GM21529 (cell line): ENCODE measurements around the gene PNMT.

Source experiments
- ATAC-seq: cut with Tn5 transposase; IDR thresholded peaks from one replicate; pipeline ENCODE4 v1.9.1; 2021; ENCODE audit not compliant: unreplicated experiment

PNMT gene

DNA sequence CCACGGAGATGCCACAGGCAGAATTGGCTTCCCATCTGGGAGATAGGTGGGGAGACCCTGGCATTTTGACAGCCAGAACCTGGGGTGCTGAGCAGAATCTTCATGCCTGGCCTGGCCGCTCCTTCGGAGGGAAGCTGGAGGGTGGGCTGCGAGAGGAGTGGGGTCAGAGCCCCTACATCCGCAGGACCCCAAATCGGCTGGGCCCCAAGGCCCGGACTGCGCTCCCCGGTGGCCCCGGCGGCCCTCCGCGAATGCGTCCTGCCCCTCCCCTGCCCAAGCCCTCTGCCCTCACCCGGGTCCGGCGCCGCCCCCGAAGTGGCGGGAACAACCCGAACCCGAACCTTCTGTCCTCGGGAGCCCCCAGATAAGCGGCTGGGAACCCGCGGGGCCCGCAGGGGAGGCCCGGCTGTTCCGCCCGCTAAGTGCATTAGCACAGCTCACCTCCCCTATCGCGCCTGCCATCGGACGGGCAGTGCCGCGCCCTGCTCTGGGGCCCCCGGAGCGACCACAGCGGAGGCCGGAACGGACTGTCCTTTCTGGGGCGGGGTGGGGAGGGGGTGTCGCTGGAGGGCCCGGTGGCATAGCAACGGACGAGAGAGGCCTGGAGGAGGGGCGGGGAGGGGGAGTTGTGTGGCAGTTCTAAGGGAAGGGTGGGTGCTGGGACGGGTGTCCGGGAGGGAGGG is 850 bp upstream of the PNMT start:
- ATAC-seq = no peak

DNA sequence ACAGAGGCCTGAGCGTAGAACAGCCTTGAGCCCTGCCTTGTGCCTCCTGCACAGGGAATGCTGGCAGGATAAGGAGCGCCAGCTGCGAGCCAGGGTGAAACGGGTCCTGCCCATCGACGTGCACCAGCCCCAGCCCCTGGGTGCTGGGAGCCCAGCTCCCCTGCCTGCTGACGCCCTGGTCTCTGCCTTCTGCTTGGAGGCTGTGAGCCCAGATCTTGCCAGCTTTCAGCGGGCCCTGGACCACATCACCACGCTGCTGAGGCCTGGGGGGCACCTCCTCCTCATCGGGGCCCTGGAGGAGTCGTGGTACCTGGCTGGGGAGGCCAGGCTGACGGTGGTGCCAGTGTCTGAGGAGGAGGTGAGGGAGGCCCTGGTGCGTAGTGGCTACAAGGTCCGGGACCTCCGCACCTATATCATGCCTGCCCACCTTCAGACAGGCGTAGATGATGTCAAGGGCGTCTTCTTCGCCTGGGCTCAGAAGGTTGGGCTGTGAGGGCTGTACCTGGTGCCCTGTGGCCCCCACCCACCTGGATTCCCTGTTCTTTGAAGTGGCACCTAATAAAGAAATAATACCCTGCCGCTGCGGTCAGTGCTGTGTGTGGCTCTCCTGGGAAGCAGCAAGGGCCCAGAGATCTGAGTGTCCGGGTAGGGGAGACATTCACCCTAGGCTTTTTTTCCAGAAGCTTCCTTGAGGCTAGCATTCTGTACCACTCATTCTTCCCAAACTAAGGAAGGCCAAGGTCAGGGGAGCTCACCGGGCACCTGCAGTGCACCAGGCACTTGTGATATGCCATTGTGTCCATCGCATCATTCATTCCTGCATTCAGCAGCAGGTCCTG is 1.9 kb downstream of the PNMT start:
- ATAC-seq = no peak

- ATAC-seq = no peak
These were observed 2.5 kb downstream of the PNMT start for GRCh38 chr17:39670746-39671145.

DNA sequence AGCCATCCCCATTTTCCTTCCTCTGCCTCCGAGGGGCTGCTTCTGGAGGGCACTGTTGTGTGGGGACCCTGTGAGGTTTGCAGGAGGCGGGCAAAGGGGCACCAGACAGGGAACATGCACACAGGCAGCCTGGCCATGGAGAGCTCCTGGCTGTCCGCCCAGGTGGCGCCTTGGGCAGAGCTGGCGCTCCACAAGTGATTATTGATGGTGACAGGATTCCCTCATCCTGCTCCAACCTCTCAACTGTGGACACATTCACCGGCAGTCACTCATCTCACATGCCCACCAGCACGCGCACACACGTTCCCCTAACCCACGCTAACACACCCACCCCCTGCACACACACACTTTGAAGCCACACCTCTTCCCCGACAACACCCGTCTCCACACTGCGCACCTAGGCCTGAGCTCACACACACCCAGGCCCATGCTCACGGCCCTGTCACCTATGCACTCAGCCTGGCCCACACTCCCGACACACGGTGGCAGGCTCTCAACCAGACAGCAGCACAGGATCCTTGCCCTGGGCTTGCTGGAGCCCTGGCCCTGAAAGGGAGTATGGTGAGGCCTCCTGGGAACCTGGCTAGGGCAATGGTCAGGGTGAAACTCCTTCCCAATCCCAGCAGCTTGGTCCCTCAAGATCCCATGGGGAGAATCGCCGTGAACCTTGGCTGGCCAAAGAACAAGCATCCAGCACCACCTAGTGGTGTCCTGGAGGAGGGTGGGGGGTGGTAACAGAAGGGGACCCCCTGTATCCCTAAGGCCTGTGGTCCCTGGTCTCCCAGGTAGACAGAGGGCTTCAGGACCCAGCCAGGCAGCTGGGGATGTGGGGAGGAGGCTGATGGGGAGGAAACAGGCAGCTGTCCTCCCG is 3.6 kb downstream of the PNMT start:
- no peak for ATAC-seq

DNA sequence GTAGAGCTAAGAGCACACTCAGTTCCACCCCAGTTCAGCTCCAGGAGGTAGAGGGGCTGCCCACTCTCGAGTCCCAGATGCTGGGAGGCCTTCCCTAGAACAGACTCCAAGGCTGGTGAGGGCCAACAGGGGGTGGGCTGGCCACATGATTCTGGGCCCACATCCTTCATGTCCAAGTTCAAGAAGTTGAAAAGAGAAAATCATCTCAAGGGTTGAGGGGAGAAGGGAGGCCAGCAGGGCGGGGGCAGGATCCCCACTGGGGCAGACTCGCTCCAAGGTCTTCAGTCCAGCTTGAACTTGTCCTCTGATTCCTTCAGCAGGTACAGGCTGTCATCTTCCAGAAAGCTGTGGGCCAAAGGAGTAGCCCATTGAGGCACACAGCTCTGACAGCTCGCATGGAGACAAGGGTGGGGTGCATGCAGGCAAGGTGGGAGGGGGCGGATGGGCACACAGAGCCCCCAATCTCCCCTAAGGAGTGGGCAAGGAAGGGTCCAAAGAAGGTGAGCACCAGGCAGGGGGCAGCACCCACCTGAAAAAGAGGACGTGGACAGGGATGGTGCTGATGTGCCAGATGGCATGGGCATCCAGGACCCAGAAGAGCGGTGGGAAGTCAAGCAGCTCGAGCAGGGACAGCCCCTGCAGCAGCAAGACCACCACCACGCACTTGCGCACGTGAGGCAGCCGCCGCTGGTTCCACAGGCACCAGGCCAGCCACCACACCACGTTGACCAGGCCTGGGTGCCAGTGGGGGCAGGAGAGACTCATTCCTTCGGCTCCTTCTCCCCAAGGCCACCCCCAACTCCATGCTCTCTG is 4.5 kb downstream of the PNMT start:
- no peak for ATAC-seq

GRCh38 chr17:39673335-39674081 is 5.3 kb downstream of the PNMT start:
- ATAC-seq = no peak

DNA sequence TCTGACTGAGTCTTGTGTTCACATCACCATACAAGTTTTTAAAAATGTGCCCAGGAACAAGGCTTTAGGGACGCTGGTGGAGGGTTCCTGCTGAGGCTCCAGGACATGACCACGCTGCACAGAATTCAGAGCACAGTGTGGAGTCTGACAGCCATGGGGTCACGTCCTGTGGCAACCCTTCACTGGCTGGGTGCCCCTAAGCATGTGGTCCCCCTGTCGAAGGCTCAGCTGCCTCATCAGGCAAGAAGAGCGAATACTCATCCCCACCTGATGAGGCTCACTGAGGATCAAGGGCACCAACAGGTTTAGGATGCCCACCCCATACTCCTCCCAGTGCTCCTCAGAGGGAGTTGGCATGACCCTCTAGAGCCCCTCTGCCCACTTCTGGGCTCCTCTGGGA is 5.9 kb downstream of the PNMT start:
- no peak for ATAC-seq

- ATAC-seq = no peak
These were observed 6.6 kb downstream of the PNMT start for GRCh38 chr17:39674702-39675389.

GRCh38 chr17:39675390-39676082 is 7.3 kb downstream of the PNMT start:
- no peak for ATAC-seq

DNA sequence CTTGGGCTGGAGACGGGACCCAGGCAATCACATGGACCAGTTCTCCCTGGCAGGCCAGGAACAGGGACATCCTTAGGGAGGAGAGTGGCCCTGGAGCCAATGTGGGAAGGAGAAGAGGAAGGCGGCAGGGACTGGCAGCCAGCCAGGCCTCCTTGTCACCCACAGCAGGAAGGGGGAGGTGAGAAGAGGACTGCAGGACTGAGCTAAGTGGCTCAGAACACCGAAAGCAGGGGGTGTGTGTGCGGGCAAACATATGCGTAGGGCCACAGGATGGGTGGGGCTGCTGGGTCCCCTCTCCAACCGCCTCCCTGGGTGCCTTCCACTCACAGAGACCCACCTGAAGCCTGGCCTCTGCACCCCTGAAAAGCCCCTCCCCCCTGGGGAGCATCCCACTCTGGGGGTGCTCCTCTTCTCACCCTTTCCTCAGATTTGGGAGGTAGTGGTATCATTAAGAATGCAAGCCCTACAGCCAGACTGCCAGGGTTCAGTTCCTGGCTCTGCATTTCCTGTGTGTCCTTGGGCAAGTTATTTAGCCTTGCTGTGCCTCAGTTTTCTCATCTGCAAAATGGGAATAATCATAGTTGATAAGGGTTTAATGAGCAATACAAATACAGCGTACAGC is 8.1 kb downstream of the PNMT start:
- peak; percentile 48 for ATAC-seq

GRCh38 chr17:39677072-39677471 is 8.8 kb downstream of the PNMT start:
- ATAC-seq = no peak

DNA sequence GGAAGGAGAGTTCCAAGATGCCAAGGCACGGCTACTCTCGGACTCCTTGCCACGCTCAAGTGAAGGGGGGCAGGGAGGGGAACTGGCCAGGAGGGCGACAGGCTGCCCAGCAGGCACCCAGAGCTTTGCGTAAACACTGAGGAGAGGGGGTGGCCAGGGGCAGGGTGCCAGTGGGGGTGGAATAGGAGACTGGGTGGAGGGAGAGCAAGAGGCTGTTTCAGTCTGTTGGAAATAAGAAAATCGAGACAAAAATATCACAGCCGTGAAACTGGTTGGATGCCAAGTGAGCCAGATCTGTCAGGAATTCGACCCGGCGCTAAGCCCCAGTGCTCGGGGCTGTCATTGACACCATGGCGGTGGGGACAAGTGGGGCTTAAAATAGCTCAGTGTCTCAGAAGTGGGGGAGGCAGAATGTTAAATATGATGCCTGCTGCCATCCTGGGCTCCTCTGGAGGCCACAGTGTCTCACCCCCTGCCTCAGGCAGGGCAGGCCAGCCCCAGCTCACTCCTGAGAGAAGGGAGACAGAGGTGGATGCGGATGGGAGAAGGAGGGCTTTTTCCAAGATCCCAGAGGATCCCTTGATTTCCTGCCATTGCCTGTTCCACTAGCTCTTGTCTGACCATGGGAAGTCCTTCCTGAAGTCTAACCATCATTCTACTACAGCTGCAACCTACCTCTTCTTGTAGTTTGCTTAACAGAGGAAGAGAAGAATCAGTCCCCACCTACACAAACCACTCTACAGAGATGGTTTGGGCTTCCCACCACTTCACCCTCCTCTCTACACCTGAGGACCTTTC is 9.5 kb downstream of the PNMT start:
- ATAC-seq = no peak

DNA sequence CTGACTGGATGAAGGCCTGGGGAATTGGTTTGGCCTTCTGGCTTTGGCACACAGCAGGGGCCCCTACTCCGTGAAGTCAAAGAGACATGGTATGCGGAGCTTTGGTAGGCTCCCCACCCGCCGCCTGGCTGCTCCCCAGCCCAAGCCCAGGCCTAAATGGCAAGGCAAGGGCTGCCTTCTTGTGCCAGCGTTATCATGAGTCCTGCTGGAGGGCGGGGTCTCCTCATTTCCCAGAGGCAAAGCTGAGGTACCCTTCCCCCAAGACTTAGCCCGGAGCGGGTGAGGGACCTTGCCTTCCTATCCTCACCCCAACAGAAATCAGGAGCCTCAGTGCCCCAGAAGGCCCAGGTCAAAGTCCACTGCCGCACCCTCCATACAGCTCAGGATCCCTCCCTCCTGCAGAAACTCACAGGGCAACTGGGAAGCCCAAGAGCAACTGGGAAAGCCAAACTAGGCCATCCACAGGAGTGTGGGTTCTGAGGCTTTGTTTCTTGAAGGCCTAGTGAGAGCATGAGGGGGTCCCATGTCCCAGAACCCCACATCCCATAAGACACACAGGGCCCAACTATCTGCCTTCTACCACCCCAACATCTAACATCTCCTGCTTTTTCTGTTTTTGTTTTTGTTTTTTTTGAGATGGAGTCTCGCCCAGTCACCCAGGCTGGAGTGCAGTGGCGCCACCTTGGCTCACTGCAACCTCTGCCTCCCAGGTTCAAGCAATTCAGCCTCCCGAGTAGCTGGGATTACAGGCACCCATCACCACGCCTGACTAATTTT is 10.3 kb downstream of the PNMT start:
- ATAC-seq = no peak

DNA sequence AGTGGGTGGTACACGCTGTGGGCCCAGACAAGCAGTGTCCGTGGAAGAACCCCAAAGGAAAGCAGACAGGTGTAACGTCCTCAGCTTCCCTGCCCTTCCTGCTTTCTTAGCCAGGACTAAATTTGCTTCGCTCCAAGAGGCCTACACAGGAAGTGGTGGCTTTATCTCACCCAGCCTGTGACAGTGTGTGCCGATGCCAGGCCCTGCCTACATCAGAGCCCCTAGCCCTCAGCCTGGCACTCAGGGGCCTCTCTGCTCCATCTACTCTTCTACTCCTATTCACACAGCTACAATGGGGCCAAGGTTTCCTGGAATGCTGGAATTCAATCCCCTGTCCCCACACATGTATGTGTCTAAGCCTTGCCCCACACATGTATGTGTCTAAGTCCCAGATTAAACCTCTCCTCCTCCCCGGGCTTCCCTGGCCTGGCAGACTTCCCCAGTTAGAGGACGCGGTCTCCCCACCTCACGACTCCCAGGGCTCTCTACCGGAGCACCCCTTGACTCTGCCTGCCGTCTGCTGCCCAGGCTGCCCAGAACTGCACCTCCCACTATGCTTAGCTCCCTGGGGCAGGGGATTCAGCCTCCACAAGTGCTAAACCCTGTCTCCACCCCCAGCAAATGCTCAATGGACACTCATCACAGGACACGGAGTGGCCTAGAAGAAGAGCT is 11.4 kb downstream of the PNMT start:
- no peak for ATAC-seq

DNA sequence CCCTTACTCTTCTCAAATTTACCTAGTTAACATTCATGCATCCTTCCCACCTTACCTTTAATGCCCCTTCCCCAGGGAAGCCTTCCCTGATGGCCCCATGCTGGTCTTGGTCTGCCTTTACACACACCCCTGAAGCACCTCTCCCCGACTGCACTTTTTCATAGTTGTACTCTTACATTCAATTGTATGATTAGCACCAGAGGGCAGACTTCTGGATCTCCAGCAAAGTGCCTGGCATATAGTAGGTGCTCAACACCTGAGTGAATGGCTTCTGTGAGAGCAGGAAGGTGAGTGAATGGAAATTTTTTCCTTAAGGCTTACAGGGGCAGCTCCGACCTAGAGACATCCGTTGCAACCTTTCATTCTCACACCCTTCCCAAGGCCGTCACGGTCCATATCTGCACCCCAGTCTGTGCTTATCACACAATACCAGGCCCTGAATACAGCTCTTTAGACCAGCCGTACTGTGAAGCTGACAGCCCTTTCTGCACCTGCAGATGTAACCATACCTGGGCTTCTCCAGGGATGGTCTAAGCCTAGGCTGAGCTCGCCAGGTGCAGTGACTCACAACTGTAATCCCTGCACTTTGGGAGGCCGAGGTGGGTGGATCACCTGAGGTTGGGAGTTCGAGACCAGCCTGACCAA is 15.2 kb downstream of the PNMT start:
- no peak for ATAC-seq
